ENCODE measurements around the gene KIAA1958.

- no peak for TF ChIP-seq CTCF (IDR thresholded peaks at IDR 0.05; ENCODE audit: low read depth, low read length)
- TF ChIP-seq EZH2phosphoT487 (IDR thresholded peaks at IDR 0.05; ENCODE audit: low read depth): no peak
Measured at GRCh38 chr9:112527959-112528358, 41.3 kb downstream of the KIAA1958 start.

Data from OCI-LY3 (cell line).